BE2C (cell line): ENCODE measurements around the gene RGS14.

Source experiments
- DNase-seq: peaks from one replicate; pipeline ENCODE4 v3.0.0-alpha.2; 2020
- H3K27me3 ChIP-seq: fragments of 250-450 bp; sonication (Bioruptor Pico); 2 replicates; pipeline ENCODE4 v1.5.1; 2020; ENCODE audit warnings: mild to moderate bottlenecking
- H3K36me3 ChIP-seq: fragments of 250-450 bp; sonication (Bioruptor Pico); 2 replicates; pipeline ENCODE4 v1.5.1; 2020; ENCODE audit warnings: mild to moderate bottlenecking
- H3K4me1 ChIP-seq: fragments of 250-450 bp; sonication (Bioruptor Pico); 2 replicates; pipeline ENCODE4 v1.5.1; 2020
- H3K4me3 ChIP-seq: 2 replicates; pipeline ENCODE4 v1.5.1; 2011; ENCODE audit warnings: low read depth, low read length
- H3K9me3 ChIP-seq: fragments of 250-450 bp; sonication (Bioruptor Pico); 2 replicates; pipeline ENCODE4 v1.5.1; 2020
- TF ChIP-seq, protein P1 (sequence below): IDR thresholded peaks from 2 replicates; pipeline ENCODE4 v1.5.1; 2012; ENCODE audit warnings: mild to moderate bottlenecking, low read depth, low read length

RGS14 gene

DNA sequence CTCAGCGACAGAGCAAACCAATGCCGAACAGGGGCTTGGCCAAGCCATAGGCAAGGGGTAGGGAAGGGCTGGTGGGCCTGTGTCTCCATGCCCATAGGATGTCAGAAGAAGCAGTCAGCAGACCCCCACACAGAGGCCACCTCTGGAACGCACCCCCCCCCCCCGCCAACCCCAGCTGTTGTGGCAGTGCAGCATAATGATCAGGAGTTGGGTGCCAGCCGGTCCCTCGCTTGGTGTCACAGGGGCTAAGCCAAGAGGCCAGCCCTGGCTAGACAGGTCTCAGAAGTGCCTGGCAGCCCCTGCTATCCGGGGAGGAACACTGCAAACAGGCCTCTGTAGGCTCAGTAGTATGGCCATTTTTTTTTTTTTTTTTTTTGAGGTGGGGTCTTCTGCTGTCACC is 42.3 kb upstream of the RGS14 start:
- Histone ChIP-seq H3K4me3 (no peak overlapping the region), H3K27me3 (no peaks in the 10 kb centered on the region), H3K9me3 (no peaks in the 10 kb centered on the region), H3K36me3 (0 out of 2 replicates have a peak, but pooled peaks cover 3% of the 10 kb centered on the region), H3K4me1 (peaks cover under 1% of the 10 kb centered on the region; the same call in 1 of the 2 replicates)
- TF ChIP-seq, protein P1, sequence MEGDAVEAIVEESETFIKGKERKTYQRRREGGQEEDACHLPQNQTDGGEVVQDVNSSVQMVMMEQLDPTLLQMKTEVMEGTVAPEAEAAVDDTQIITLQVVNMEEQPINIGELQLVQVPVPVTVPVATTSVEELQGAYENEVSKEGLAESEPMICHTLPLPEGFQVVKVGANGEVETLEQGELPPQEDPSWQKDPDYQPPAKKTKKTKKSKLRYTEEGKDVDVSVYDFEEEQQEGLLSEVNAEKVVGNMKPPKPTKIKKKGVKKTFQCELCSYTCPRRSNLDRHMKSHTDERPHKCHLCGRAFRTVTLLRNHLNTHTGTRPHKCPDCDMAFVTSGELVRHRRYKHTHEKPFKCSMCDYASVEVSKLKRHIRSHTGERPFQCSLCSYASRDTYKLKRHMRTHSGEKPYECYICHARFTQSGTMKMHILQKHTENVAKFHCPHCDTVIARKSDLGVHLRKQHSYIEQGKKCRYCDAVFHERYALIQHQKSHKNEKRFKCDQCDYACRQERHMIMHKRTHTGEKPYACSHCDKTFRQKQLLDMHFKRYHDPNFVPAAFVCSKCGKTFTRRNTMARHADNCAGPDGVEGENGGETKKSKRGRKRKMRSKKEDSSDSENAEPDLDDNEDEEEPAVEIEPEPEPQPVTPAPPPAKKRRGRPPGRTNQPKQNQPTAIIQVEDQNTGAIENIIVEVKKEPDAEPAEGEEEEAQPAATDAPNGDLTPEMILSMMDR, result no peak
- no peak for DNase-seq

DNA sequence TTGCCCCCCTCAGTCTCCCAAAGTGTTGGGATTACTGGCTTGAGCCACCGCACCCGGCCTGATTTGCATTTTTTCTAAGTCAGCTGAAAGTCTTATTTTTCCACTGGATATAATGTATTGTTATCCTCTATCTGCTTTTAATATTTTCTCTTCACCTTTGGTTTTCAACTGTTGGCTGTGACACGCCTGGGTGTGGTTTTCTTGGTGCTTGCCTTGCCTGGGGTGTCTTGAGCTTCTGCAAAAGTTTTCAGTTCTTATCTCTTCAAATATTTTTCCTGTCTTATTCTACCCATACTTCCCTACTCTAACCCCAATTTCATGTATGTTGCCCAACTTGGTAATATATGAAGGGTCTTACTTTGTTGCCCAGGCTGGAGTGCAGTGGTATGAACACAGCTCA is 41.7 kb upstream of the RGS14 start:
- DNase-seq, result no peak
- TF ChIP-seq, protein P1, result no peak
- Histone ChIP-seq H3K4me1 (no peaks in the 10 kb centered on the region), H3K9me3 (no peaks in the 10 kb centered on the region), H3K36me3 (0 out of 2 replicates have a peak, but pooled peaks cover 3% of the 10 kb centered on the region), H3K4me3 (no peak overlapping the region), H3K27me3 (no peaks in the 10 kb centered on the region)

DNA sequence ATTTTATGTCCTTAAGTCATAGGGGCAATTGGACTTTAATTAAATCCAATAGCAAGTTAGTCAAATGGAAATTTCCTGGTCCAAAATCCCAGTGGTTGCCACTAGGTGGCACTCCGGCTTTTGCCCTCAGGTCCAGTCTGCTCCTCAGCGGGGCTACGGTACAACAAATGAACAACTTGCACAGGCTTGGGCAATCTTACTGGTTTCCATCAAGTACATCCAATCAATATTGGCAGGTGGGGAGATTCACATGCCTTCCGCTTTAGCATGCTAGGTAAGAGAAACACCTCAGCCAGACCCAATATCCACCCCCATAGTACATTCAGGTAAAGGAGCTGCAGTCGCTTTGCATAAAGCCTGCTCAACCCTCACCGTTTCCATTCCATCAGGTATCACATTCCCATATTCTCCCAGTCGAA is 39.8 kb upstream of the RGS14 start:
- Histone ChIP-seq H3K4me1 (no peaks in the 10 kb centered on the region), H3K9me3 (no peaks in the 10 kb centered on the region), H3K4me3 (no peak overlapping the region), H3K27me3 (no peaks in the 10 kb centered on the region), H3K36me3 (0 out of 2 replicates have a peak, but pooled peaks cover 3% of the 10 kb centered on the region)
- DNase-seq, result peak; percentile 80
- TF ChIP-seq, protein P1, result peak; percentile 96

DNA sequence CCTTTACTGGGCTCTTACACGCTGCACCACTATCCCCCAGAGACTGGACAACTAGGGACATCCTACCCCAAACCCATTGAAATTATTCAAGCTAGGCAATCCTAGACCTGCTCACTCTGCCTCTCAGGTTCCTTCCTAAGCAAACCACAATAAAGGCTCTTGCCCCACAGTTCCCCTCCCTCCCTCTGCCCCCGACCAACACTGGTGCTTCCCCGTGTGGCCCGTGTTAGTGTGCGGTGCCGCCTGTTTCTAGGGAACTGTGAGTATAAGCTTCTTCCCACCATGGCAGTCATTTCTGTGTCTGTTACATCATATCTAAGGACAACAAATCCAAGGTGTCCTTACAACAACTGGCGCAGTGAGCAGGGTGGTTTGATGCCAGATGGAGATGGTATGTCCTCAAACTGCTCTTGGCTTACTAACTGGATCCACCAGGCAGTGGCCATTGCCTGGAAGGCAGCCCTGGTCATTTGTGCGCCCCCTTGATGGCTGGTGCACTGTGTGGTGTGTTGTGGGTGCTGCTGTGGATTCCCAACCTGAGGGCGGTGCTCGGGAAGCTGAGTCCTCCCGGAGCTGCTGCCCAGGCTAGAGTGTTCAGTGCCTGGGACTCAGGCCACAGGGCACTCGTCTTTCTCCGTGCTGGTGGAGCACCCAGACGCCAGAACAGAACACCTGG is 37.7 kb upstream of the RGS14 start:
- H3K9me3 ChIP-seq, result no peaks in the 10 kb centered on the region
- no peaks in the 10 kb centered on the region for H3K4me1 ChIP-seq
- H3K36me3 ChIP-seq, result 0 out of 2 replicates have a peak, but pooled peaks cover 3% of the 10 kb centered on the region
- TF ChIP-seq, protein P1, result no peak
- no peak overlapping the region for H3K4me3 ChIP-seq
- no peaks in the 10 kb centered on the region for H3K27me3 ChIP-seq
- DNase-seq, result no peak

- no peaks in the 10 kb centered on the region for H3K9me3 ChIP-seq
- TF ChIP-seq, protein P1, result no peak
- no peak for DNase-seq
- no peaks in the 10 kb centered on the region for H3K27me3 ChIP-seq
- H3K4me3 ChIP-seq, result no peak overlapping the region
- H3K4me1 ChIP-seq, result no peaks in the 10 kb centered on the region
- H3K36me3 ChIP-seq, result 0 out of 2 replicates have a peak, but pooled peaks cover 3% of the 10 kb centered on the region
These were observed 36.8 kb upstream of the RGS14 start for GRCh38 chr5:177320879-177321278.

GRCh38 chr5:177325868-177326381 is 31.8 kb upstream of the RGS14 start:
- Histone ChIP-seq H3K9me3 (no peaks in the 10 kb centered on the region), H3K4me3 (no peak overlapping the region), H3K36me3 (peaks cover 7% of the 10 kb centered on the region; the same call in 1 of the 2 replicates), H3K27me3 (no peaks in the 10 kb centered on the region), H3K4me1 (no peaks in the 10 kb centered on the region)
- DNase-seq, result no peak
- TF ChIP-seq, protein P1, result no peak
